Omental fat pad (tissue), 4 donors: ENCODE measurements around the gene CCRL2. TPM values are rescaled to one million over a fixed set of nuclear protein-coding genes. Genes with fewer than 3 reads are reported as not detected.
"Not testable (repeated sequence)": the region's sequence is repeated elsewhere in the genome, so short reads cannot be mapped to it uniquely, and the experiment has no call there.

Source experiments
- ATAC-seq: fragments of 150-250 bp; one replicate; pipeline ENCODE4 v1.9.1; 2016; ENCODE audit warnings: mild to moderate bottlenecking, moderate library complexity; ENCODE audit not compliant: low FRiP score
- DNase-seq: peaks from one replicate; pipeline ENCODE4 v3.0.0-alpha.2; 2019; ENCODE audit warnings: low spot score
- total RNA-seq, 4 donors: library from RNA; depleted of rRNA; stranded (reverse); fragments of >200 nt; gene quantifications; one replicate each; pipeline ENCODE4 v1.1.0, GENCODE V29; 2016
- TF ChIP-seq, protein P1 (sequence below), 3 donors: fragments of 450-650 bp; IDR thresholded peaks; one replicate each; pipeline ENCODE4 v1.5.1; 2016 to 2017; ENCODE audit warnings: antibody characterized with exemption in 3 of 3, mild to moderate bottlenecking in 3 of 3, moderate library complexity in 2 of 3

The CCRL2 gene
- total RNA-seq, 4 donors from 2014 or later: 6.8 to 17.8 (median 12.8) TPM

DNA sequence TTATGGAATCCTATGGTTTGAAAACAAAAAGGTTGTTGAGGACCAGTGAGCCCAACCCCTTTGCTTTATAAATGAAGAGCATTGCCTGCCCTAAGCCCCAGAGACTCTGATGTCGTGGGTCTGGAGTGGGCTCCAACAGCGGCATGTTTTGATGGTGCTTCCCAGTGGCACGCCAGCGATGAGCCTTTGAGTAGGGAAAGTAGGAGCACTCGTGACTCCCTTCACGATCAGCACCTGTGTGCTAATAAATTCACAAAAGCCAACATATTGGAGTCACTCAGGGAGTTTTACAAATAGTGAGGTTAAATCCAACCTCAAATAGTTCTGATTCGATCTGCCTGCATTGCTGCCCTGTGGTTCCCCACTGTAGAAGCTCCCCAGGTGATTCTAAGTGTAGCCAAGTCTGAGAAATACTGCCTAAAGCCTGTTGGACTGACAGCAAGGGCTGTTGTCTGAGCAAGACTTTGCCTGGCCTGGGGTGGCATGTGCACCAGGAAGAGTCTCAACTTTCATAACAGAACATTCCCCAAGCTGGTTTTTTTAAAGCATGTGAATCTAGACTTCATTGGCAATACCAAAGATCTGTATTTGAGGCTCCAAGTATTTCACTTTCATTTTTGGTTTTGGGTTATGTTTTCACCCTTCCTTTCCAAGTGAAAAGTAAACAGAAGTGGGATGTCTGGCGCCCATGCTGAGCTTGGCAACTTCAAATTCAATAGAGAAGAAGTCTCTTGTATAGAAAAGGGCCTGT, 26.4 kb upstream of the CCRL2 start:
- DNase-seq: no peak
- TF ChIP-seq, protein P1, sequence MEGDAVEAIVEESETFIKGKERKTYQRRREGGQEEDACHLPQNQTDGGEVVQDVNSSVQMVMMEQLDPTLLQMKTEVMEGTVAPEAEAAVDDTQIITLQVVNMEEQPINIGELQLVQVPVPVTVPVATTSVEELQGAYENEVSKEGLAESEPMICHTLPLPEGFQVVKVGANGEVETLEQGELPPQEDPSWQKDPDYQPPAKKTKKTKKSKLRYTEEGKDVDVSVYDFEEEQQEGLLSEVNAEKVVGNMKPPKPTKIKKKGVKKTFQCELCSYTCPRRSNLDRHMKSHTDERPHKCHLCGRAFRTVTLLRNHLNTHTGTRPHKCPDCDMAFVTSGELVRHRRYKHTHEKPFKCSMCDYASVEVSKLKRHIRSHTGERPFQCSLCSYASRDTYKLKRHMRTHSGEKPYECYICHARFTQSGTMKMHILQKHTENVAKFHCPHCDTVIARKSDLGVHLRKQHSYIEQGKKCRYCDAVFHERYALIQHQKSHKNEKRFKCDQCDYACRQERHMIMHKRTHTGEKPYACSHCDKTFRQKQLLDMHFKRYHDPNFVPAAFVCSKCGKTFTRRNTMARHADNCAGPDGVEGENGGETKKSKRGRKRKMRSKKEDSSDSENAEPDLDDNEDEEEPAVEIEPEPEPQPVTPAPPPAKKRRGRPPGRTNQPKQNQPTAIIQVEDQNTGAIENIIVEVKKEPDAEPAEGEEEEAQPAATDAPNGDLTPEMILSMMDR (IDR thresholded peaks at IDR 0.05): no peak
- no peak for ATAC-seq

DNA sequence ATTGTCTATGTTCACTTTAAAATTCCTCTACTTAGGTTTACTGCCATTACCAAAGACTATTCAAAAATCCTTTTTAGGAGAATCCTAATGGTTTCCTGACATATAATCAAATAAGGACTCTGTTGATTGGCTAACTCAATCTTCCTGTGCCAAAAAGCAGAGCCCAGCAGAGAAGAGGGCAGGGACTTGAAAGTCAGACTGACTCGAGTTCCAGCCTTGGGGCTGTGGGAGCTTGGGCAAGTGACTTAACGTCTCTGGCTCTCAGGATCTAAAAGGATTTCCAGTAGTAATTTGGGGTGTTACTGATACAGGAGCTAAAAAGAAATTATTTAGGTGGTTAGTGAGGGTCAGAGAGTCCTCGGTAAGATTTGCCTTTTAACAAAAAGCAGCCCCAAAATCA, 25.4 kb upstream of the CCRL2 start:
- ATAC-seq (no peak), DNase-seq (no peak)
- TF ChIP-seq, protein P1 (IDR thresholded peaks at IDR 0.05): no peak

DNA sequence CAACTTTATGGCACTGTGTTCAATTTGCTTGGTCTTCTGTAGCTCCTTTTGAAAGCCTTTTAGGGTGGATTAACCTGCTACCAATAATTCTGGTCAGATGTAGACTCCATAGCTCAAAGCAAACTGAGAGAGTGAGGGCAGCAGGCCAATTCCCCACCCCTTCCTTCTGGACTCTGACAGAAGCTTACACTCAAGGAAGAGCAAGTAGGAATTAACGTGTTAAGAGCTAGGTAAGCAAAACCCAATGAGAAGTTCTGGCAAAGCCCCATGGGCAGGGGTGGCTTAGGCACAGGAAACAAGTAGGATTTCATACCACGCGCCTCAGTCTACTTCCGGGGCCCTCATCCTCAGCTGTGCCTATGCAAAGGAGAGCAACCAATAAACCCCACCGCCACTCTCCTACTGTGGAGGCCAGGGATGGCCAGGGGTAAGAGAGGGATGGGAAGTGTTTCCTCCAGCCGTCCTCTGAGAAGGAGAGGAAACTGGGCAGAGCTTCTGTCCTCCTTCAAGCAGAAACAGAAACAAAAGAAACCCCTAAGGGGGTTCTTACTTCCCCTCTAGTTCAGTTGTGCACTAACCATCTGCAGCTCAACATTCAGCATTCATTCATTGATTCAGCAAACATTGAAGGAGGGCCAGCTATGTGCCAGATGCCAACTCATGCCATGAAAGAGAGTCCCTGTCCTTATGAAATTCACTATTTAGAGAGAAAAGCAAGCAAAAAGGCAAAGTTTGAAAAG, 23.7 kb upstream of the CCRL2 start:
- TF ChIP-seq, protein P1 (IDR thresholded peaks at IDR 0.05): no peak
- DNase-seq (no peak), ATAC-seq (no peak)

DNA sequence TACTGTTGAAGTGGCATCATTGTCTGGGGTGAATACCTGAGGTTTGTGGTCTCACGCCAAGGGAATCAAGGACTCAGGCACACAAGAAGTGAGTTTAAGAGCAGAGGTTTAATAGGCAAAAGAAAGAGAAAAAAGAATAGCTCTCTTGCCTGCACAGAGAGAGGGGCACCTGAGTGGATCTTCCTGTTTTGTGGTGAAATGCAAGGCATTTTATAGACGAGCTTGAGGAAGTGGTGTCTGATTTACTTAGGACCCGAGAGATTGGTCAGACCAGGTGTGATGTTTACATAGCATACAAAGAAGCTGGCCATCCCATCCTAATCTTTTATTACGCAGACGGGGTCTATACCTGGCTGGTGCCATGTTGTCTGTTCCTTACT, 23.1 kb upstream of the CCRL2 start:
- DNase-seq (no peak), ATAC-seq (peak; percentile 4)
- TF ChIP-seq, protein P1 (IDR thresholded peaks at IDR 0.05): no peak

DNA sequence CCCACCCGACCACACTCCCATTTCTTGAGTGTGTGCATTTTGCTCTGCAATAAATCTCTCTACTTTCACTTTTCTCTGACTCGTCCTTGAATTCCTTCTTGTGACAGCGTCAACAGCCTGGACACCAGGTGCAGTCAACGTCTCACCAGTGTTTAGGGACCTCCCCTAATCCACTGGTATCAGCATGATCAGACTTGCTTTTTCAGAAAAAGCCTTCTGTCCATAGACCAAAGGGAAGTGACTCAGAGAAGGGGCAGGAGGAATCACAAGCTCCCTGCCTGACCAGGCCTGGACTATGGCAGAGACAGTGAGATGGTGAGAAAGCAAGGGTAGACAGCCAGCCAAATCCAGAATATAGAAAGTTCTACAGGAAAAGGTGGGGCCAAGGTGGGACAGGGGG, 20.9 kb upstream of the CCRL2 start:
- TF ChIP-seq, protein P1 (IDR thresholded peaks at IDR 0.05): no peak
- ATAC-seq (peak; percentile 64), DNase-seq (no peak)

DNA sequence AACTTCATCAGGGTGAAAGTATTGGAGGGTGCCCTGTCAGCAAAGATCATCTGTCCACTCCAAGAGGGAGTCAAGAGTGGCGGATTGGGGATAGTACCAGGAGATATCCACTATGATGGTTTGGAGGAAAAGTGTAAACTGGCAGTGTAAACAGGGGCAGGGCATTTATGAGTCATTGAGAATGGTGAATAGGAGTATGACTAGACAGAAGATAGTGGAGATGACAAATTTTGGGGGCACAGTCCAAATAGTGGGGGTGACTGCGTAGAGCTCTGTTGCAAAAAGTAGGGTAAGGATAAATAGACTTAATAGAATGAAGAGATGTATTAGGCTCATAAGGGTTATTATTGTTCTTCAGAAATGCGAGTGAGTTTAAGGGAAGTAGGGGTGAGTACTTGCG, 18.2 kb upstream of the CCRL2 start:
- not testable (repeated sequence) for DNase-seq, ATAC-seq

DNA sequence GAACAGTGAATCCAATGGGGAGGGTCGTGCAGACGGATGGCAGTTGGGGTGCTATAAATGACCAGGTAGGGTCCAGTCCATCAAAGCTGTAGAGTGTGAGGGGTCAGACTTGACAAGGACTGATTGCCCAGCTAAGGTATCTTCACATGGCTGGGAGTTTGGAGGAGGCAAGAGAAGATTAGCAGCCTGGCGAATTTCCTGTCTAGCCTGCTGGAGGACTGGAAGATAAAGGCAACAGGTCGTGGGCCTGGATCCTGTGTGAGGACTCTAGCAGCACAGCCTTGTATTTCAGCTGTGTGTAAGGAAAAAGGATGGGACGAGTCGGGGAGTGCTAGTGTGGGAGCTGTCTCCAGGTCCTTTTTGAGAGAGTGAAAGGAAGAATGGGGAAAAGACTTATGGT, 17.8 kb upstream of the CCRL2 start:
- TF ChIP-seq, protein P1 (IDR thresholded peaks at IDR 0.05): no peak
- no peak for DNase-seq
- no peak for ATAC-seq

DNA sequence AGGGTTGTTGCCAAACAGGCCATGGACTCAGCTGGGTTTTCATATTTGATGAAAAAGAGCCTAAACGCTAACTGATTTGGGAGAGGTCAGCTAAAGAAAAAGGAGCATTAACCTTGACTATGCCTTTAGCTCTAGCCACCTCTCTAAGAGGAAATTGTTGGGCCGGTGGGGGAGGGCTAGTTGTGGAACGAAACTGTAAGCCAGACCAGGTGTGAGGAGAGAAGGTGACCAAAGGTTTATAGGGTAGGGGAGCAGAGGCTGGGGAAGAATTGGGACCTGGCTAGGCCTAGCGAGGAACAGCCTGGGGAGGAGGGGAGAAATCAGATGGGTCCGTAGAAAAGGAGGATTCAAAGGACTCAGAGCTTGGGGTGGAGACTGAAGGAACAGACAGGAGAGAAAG, 15.5 kb upstream of the CCRL2 start:
- ATAC-seq, DNase-seq: not testable (repeated sequence)
